DMS 273 (cell line): ENCODE data around the gene RTP1.
"Not testable (repeated sequence)": the region's sequence is repeated elsewhere in the genome, so short reads cannot be mapped to it uniquely, and the experiment has no call there.

Experiments used
- DNase-seq: peaks from one replicate; lab custom pipeline; 2025; ENCODE audit not compliant: unreplicated experiment; lab: John Stamatoyannopoulos, UW

RTP1 gene, protein sequence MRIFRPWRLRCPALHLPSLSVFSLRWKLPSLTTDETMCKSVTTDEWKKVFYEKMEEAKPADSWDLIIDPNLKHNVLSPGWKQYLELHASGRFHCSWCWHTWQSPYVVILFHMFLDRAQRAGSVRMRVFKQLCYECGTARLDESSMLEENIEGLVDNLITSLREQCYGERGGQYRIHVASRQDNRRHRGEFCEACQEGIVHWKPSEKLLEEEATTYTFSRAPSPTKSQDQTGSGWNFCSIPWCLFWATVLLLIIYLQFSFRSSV

DNA sequence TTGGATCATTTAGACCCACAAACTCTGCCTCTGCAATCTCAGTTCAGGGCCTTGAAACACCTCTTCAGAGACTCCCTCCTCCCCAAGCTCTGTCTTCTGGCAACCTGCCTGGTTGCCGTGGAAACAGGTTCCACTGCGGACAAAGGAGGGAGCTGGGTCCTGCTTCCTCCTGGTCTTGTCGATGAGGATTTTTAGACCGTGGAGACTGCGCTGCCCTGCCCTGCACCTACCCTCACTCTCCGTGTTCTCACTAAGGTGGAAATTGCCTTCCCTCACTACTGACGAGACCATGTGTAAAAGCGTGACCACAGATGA lies at the start of gene RTP1:
TSS of gene RTP1 (plus strand) at position 152 of the 315 bp plus-strand sequence. CDS start at position 182, 30 bp downstream.
- peak; percentile 76 for DNase-seq

DNA sequence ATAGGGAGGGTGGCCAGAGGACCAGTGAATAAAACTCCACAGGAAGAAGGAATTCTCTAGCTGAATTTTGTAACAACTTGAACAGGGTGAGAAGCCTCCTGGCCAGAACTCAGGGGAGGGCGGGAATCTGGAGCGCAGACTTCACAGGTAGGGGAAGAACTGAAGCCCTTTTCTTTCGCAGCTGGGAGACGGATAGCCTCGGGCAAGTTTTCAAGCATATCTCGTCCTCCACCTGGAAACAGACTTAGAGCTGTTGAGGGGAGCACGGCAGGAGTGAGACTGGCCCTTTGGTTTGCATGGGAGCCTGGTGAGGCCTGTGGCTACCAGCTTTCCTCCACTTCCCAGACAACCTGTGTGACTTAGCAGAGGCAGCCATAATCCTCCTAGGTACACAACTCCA lies 47.1 kb upstream of the RTP1 start:
- DNase-seq: no peak

DNA sequence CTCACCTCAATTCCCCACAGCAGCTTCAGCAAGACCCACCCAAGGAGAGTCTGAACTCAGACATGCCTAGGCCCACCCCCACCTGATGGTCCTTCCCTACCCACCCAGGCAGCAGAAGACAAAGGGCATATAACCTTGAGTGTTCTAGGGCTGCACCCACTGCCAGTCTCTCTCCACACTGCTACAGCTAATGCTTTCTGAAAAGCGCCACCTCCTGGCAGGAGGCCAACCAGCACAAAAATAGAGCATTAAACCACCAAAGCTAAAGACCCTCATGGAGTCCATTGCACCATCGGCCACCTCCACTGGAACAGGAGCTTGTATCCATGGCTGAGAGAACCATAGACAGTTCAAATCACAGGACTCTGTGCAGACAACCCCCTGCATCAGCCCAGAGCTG lies 46.7 kb upstream of the RTP1 start:
- DNase-seq: peak; percentile 51

DNA sequence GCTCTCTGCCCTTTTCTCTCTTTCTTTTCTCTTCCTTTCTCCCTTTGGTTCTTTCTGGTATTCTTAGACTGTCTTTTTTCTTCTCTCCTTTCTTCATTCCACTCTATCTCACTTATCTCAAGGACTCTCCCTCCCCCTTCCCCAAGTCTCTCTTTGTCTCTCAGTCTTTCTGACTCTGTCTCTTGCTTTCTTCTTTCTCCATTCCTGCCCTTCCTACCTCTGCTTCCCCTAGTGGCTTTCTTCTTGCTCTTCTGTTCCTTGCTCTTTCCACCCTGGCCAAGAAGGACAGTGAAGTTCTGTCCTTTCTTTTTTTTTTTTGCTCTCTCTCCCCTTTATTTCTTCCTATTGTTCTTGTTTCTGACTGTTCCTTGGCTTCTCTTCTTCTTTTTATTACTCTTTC lies 35.7 kb upstream of the RTP1 start:
- no peak for DNase-seq

DNA sequence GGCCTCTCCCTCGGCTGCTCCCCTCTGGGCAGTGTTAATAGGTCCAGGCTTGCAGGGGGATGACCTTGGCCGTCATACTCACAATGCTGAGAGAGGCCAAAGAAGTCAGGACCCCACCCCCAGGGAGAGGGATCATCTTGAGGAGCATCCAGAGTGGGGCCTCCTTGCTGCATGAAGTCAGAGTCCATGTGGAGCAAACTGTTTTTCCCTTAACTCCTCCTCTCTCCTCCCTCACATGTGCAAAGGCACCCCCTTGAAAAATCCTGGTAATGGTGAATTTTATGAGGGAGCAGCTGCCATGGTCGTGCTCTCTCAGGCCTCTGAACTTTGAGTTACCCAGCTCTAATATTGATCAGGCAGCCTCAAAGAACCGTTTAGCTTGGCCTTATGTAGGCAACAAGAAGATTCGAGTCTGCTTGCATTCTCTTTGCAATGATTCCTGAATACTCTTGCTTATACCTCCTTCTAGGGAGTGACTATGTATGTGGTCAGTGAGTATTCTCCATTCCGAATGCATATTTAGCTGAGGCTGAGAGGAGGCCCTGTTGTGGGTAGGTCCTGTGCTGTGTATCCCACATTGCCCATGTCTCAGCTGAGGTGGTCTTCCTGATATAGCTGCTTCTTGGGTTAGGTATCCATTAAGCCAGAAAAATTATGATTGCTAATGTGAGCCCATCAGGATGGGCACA lies 34.9 kb upstream of the RTP1 start:
- no peak for DNase-seq

DNA sequence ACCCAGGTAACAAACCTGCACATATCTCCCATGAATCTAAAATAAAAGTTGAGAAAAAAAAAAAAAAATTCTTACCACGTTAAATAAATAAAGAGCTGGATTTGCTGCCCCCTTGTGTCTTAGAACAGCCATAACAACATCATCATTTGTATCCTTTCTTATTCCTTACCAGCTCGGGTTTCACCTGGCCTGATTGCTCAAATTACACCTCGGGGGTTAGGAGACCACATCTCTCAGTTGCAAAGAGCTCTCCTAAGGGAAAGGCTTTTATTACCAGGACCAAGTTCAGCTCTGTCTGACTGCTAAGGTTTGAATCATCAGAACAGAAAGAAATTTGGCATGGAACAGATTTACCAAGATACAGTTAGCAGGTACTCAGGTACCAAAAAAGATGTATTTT lies 32.1 kb upstream of the RTP1 start:
- DNase-seq: peak; percentile 87

DNA sequence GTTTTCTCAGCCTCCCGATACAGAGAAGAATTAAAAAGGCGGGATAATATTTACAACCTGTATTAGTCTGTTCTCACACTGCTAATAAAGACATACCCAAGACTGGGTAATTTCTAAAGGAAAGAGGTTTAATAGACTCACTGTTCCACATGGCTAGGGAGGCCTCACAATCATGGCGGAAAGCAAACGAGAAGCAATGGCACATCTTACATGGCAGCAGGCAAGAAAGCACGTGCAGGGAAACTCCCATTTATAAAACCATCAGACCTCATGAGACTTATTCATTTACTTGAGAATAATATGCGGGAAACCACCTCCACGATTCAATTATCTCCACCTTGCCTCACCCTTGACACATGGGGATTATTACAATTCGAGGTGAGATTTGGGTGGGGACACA lies 30.5 kb upstream of the RTP1 start:
- no peak for DNase-seq

DNA sequence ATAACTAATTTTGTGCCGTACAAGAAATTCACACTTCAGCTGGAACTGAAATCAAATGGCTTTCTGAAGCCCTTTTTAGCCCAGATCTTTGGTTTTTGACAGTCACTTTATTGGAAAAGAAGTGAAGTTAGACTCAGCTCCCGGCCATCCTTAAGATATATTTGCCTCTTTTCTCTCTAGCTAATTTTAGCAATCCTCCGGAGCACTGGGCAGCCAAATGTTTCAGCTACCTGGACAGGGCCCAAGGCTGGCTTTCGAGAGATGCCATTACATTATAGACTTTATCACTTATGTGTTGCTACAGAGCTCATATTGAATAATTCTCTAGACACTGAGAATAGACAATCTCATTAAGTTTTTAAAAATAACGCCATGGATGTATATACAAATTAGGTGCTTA lies 29.5 kb upstream of the RTP1 start:
- no peak for DNase-seq

DNA sequence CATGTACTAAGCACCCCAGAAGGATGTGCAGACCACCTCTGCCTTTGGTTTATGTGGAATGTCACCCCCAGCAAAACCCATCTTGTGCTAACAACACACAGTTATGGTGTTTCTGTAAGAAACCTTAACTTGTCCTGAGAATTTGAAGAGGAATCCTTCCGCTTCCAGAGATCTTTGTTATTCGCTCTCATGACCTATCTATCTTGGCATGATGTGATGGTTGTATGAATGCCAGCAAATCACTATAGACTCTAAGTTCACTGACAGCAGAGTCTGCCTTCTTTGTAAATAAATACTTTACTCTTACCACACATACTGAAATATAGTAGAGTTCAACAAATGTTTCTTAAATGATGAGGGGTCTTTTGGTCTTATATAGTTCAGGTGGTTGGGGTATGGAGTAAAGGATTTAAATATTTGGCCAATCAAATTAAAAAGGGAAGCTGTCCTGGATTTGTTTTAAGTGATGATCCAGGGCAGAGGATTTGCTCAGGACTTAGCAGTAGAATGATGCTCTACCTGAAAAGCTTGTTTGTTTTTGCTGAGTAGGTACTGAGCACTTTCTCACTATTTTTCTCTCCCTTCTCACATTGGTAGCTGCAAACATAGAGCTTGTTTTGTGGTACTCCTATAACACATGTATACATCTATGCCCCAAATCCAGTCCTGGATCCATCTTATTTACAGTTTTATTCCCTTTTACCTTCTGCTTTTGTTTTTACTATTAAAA lies 27.9 kb upstream of the RTP1 start:
- no peak for DNase-seq

DNA sequence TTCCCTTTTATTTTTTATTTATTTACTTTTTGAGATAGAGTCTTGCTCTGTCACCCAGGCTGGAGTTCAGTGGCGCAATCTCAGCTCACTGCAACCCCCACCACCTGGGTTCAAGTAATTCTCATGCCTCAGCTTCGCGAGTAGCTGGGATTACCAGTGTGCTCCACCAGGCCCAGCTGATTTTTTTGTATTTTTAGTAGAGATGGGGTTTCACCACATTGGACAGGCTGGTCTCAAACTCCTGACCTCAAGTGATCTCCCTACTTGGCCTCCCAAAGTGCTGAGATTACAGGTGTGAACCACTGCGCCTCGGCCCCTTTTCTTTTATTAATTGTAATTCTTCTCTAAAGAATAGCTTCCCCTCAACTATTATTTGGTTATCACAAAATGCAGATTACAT lies 26.4 kb upstream of the RTP1 start:
- DNase-seq: not testable (repeated sequence)

DNA sequence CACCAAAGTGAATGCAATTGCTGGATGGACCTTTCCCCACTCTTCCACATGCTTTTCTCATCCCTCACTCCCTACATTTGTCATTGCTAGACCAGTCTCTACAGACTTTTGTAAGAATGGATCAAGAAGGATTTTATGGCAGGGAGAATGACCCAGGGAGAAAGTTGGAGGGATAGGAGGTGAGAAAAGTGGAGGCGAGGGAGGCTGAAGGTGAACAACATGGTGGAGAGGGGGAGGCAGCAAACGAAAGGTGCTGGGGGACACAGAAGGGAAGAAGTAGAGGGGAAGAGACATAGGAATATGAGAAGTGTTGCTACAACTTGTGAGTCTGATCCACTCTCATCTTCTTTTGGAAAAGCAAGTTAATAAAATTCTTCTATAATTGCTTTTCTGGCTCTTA lies 24.4 kb upstream of the RTP1 start:
- no peak for DNase-seq

DNA sequence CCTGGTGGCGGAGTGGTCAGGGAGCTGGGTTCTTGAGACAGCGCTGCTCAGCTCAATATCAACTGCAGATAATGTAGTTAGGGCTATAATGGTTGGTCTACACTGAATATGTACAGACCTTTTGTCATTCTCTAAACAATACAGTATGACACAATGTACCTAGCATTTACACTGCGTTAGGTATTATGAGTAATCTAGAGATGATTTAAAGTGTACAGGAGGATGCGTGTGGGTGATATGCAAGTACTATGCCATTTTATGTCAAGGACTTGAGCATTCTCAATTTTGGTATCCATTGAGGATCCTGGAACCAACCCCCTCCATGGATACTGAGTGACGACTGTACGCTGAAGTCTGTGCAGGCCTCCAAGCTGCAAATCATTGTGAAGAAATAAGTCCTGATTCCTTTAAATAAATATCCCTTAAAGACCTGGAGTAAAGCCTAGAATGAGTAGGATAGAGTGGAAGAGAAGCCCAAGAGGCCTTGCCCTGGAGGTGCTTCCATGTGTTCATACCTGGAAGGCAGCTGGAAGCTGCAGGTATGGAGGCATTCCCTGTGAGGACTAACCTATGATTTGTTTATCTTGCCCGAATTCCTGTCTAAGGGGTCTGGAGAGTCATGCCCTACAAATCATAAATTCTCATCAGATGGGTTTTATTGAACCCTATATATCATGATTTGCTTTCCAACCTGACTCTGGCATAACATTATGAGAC lies 15.7 kb upstream of the RTP1 start:
- no peak for DNase-seq

DNA sequence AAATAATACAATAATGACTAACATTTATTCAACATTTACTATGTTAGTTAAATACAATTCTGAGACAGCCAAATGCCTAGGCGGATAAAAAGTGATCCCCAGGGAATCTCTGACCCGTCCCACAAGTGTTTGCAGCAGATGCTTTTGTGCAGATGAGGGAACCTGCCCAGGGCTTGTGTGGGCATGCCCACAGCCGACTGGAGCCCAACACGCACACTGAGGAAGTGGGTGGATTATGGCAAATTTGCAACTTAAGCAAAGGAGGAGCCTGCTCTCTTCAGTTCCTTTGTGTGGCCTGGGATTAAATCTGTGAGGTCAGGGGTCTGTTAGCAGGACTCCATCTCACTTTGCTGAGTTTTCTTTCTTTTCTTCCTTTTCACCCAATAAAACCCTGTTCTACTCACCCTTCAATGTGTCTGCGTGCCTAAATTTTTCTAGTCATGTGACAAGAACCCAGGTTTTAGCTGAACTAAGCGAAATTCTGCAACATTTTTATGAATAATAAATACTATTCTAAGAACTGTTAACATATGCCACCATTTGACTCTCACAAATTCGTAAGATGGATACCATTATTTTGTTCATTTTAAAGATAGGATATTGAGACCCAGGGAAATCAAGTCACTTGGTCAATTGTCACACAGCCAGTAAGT lies 13.9 kb upstream of the RTP1 start:
- peak; percentile 87 for DNase-seq

DNA sequence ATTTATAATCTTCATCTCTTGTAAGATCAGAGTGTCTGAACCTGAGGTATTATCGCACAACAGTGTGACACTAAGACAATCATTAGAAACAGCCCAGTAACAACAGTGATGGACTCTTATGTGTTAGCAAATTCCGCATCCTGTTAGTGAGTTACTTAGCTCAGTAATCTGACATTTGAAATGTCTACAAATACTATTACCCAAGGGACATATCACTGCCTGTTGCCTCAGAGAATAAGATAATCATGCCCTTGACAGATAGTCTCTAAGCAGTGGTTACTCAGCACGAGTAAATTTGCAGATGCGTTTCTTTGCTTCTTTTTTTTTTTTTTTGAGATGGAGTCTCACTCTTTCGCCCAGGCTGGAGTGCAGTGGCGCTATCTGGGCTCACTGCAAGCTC lies 13.4 kb upstream of the RTP1 start:
- no peak for DNase-seq

DNA sequence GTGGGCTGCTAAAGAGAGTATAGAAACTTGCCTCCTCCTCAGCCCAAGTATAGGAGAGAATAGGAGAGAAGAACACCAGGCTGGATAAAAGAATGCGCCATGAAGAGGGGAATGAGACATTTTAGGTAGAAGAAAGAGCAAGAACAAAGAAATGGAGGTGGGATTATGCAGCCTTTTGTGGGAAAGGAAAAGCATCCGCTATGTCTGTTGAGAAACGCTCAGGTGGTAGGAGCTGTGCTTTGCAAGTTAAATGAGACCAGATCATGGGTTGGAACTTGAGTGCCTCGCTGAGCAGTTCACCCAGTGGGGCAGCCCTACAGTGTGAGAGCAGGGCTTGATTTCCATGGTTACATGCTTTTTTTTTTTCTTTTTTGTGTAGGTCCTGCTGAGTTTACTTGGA lies 11.5 kb upstream of the RTP1 start:
- DNase-seq: no peak

DNA sequence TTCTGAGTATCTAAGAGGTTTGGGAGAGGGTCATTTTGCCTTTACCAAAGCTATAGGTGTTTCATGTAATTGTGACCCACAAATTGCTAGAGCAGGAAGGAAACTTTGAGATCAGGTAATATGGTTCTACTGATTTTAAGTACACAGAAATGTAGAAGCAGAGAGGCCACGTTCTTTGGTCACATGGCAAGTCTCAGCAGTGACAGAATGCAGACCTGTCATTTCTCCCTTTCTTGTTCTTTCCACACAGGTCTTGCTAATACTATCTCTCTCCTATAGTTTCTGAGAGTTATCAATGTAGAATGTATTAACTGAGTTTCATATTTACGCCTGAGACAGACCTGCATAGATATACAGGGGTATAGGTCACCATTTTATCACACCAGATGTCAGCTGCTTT lies 10.9 kb upstream of the RTP1 start:
- DNase-seq: no peak

DNA sequence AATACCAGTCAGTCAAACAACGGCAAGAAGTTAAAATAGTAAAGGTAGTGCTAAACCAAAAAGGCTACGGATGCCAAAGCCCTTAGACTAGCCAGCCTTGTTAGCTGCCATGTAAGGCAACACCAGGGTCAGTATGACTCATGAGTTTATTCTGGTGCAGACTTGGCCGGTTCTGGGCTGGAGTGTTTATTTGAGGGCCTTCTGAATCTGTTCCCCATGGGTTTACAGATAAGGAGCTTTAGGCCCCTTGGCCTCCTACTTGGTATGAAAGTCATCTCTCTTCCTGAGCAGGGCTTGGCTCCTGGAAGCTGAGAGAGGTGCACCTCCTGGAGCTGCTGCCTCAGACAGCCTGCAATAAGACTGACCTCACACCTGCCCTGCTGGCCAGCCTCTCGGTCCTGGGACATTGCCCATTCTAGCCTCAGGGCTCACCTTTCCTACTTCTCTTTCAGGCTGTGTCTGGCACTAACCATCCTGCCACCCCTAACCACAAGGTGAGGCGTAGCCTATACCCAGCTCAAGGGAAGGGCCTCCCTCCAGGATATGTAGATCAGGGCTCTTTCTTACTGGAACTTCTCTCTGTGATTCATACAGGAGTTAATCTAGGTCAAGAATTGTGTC lies 10.4 kb upstream of the RTP1 start:
- DNase-seq: peak; percentile 31

DNA sequence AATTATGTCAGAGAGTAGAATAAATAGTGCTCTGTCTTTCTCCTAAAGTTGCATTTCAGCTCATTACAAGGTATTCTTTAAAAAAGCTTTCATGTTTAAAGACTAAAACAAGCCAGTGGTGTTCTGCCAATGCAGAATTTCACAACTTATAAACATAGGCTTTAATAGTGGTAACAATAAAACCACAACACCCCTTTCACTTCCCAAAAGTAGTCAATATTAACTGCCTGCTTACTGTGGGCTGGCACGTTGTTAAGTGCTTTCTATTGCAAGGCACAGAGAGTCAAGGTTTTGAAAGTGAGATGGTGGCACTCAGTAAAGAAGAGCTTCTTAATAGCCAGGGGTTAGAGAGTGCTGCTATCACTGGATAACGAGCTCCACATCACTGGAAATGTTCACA lies 8.4 kb upstream of the RTP1 start:
- DNase-seq: no peak

DNA sequence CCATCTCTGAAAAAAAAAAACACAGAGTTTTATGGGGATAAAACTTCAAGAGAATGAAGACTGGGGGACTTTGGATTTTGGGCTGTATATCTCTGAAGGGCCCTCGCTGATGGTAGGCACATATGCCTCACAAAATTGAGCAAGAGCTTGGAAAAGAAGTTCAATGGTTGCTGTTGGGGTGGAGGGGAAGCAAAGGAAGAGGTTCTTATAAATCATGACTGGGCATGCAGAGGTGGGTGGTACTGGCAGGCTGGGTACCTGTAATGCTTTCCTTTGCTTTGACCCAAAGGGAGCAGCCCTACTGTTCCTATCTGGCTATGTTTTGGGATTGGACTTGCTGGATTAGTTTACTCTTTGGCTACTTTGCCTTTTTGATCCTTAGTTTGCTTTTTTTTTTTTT lies 6.0 kb upstream of the RTP1 start:
- DNase-seq: no peak

DNA sequence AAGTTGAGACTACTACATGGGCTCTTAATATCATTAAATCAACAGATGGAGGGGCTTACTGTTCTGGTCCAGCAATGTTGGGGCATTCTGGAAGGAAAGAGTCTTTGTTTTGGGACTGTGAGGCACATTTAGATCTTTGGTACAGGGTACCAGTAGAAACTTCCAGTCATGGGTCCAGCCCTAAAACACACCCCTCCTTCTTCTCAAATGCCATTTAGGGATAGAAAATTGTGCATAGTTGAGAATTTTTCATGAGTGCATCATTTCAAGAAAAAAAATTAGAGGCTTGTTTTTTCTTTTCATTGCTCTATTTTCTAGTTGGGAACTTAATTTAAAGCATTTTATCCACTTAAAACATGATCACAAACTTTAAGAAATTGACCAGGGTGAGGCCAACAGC lies 4.1 kb upstream of the RTP1 start:
- no peak for DNase-seq
